ENCODE results near the gene ZNF446. TPM values are rescaled to one million over a fixed set of nuclear protein-coding genes. Genes with fewer than 3 reads are reported as not detected.
A peak's percentile ranks its signal among the peaks of the same experiment; 100 is the strongest.

Gene ZNF446
- total and polyA plus RNA-seq, 9 of the 15 experiments (the other 6 are each of a cell fraction or from before 2014, with no cell fraction given) = 0.07 to 4.8 (median 1.2) TPM

DNA sequence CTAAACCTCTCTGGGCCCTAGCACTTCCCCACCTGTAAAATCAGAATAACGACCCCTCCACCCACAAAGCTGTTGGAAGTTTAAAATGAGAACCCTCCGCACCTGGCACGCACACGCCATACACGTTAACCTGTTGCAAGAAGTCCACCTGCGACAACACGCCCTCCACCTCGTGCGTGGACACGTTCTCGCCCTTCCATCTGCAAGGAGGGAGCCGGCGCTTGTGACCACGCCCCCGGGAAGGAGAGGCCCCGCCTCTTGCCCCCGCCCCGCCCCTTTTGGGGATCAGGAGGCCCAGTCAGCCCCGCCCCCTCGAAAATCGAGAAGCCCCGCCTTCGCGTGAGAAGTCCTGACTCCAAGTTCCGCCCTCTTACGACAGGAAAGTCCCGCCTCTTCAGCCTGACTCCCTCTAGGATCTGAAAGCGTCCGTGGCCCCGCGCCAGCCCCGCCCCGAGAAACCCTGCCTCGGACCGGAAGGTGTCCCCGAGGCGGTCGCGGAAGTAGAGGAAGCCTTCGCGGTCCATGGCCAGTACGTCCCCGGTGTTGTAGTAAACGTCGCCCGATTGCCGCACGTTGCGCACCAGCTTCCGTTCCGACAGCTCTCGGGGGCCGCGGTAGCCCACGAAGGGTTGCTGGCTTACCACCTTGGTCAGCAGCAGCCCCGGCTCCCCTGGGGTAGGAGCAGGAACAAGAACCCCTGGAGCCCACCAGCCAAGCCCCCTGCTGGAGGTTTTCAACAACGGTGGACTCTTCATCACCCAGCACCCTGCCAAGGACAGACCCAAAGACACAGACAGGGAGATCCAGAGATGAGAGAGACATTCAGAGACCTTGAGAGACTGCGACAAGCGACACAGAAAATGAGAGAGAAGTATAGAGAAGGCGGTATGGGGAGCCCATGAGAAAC, 23.1 kb downstream of the ZNF446 start (continued):
- TF ChIP-seq, protein P1, sequence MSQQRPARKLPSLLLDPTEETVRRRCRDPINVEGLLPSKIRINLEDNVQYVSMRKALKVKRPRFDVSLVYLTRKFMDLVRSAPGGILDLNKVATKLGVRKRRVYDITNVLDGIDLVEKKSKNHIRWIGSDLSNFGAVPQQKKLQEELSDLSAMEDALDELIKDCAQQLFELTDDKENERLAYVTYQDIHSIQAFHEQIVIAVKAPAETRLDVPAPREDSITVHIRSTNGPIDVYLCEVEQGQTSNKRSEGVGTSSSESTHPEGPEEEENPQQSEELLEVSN (IDR thresholded peaks at IDR 0.05; ENCODE audit: borderline replicate concordance in 1 of 2, extremely low read depth in 1 of 2, insufficient read depth in 1 of 2, insufficient read length in 1 of 2, low read depth in 1 of 2, low read length in 1 of 2, poor library complexity in 1 of 2, severe bottlenecking in 1 of 2) = peak; percentile 71 to 84
- TF ChIP-seq SAFB2 (IDR thresholded peaks at IDR 0.05; ENCODE audit: borderline replicate concordance, low read depth, low read length, severe bottlenecking) = no peak
- TF ChIP-seq ILK (tag; IDR thresholded peaks at IDR 0.05; ENCODE audit: borderline replicate concordance, low read depth) = no peak
- TF ChIP-seq, protein P2, sequence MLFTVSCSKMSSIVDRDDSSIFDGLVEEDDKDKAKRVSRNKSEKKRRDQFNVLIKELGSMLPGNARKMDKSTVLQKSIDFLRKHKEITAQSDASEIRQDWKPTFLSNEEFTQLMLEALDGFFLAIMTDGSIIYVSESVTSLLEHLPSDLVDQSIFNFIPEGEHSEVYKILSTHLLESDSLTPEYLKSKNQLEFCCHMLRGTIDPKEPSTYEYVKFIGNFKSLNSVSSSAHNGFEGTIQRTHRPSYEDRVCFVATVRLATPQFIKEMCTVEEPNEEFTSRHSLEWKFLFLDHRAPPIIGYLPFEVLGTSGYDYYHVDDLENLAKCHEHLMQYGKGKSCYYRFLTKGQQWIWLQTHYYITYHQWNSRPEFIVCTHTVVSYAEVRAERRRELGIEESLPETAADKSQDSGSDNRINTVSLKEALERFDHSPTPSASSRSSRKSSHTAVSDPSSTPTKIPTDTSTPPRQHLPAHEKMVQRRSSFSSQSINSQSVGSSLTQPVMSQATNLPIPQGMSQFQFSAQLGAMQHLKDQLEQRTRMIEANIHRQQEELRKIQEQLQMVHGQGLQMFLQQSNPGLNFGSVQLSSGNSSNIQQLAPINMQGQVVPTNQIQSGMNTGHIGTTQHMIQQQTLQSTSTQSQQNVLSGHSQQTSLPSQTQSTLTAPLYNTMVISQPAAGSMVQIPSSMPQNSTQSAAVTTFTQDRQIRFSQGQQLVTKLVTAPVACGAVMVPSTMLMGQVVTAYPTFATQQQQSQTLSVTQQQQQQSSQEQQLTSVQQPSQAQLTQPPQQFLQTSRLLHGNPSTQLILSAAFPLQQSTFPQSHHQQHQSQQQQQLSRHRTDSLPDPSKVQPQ (CRISPR knock-in tag; IDR thresholded peaks at IDR 0.05; ENCODE audit: borderline replicate concordance) = no peak
- TF ChIP-seq ZZZ3 (IDR thresholded peaks at IDR 0.05) = no peak
- no peak for TF ChIP-seq STAT5B (CRISPR knock-in tag; IDR thresholded peaks at IDR 0.05)
- TF ChIP-seq PRPF4 (IDR thresholded peaks at IDR 0.05; ENCODE audit: insufficient read depth, low read depth, low read length, poor library complexity, severe bottlenecking) = no peak
- TF ChIP-seq ESRRB (CRISPR knock-in tag; IDR thresholded peaks at IDR 0.05; ENCODE audit: borderline replicate concordance) = 0 out of 2 replicates have a peak, but pooled peaks have one; percentile 11
- TF ChIP-seq ZNF133 (CRISPR knock-in tag; IDR thresholded peaks at IDR 0.05) = no peak
- TF ChIP-seq, protein P3, sequence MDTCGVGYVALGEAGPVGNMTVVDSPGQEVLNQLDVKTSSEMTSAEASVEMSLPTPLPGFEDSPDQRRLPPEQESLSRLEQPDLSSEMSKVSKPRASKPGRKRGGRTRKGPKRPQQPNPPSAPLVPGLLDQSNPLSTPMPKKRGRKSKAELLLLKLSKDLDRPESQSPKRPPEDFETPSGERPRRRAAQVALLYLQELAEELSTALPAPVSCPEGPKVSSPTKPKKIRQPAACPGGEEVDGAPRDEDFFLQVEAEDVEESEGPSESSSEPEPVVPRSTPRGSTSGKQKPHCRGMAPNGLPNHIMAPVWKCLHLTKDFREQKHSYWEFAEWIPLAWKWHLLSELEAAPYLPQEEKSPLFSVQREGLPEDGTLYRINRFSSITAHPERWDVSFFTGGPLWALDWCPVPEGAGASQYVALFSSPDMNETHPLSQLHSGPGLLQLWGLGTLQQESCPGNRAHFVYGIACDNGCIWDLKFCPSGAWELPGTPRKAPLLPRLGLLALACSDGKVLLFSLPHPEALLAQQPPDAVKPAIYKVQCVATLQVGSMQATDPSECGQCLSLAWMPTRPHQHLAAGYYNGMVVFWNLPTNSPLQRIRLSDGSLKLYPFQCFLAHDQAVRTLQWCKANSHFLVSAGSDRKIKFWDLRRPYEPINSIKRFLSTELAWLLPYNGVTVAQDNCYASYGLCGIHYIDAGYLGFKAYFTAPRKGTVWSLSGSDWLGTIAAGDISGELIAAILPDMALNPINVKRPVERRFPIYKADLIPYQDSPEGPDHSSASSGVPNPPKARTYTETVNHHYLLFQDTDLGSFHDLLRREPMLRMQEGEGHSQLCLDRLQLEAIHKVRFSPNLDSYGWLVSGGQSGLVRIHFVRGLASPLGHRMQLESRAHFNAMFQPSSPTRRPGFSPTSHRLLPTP (IDR thresholded peaks at IDR 0.05; ENCODE audit: borderline replicate concordance, extremely low read depth, insufficient read length) = no peak
- TF ChIP-seq CBX2 (IDR thresholded peaks at IDR 0.05; ENCODE audit: insufficient read depth, low read length, poor library complexity, severe bottlenecking) = no peak
- no peak for TF ChIP-seq MEF2A (IDR thresholded peaks at IDR 0.05; ENCODE audit: control insufficient read depth, low read depth, low read length)
- TF ChIP-seq, protein P4, sequence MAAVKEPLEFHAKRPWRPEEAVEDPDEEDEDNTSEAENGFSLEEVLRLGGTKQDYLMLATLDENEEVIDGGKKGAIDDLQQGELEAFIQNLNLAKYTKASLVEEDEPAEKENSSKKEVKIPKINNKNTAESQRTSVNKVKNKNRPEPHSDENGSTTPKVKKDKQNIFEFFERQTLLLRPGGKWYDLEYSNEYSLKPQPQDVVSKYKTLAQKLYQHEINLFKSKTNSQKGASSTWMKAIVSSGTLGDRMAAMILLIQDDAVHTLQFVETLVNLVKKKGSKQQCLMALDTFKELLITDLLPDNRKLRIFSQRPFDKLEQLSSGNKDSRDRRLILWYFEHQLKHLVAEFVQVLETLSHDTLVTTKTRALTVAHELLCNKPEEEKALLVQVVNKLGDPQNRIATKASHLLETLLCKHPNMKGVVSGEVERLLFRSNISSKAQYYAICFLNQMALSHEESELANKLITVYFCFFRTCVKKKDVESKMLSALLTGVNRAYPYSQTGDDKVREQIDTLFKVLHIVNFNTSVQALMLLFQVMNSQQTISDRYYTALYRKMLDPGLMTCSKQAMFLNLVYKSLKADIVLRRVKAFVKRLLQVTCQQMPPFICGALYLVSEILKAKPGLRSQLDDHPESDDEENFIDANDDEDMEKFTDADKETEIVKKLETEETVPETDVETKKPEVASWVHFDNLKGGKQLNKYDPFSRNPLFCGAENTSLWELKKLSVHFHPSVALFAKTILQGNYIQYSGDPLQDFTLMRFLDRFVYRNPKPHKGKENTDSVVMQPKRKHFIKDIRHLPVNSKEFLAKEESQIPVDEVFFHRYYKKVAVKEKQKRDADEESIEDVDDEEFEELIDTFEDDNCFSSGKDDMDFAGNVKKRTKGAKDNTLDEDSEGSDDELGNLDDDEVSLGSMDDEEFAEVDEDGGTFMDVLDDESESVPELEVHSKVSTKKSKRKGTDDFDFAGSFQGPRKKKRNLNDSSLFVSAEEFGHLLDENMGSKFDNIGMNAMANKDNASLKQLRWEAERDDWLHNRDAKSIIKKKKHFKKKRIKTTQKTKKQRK (IDR thresholded peaks at IDR 0.05; ENCODE audit: borderline replicate concordance, low read depth, low read length) = no peak
- TF ChIP-seq CBFB (CRISPR knock-in tag; IDR thresholded peaks at IDR 0.05) = peak; percentile 84; the same call in 1 of the 2 replicates
